WERI-Rb-1 (cell line): ENCODE measurements around the gene RFX2.

Experiments used
- DNase-seq: peaks from one replicate; pipeline ENCODE4 v3.0.0-alpha.2; 2020
- H3K27ac ChIP-seq: fragments of 250-450 bp; sonication (Bioruptor Pico); 2 replicates; pipeline ENCODE4 v1.5.1; 2020; ENCODE audit warnings: mild to moderate bottlenecking, moderate library complexity
- H3K27me3 ChIP-seq: fragments of 250-450 bp; sonication (Bioruptor Pico); 2 replicates; pipeline ENCODE4 v1.5.1; 2021; ENCODE audit warnings: mild to moderate bottlenecking, low read depth, moderate library complexity; ENCODE audit not compliant: insufficient read depth, severe bottlenecking
- H3K36me3 ChIP-seq: fragments of 250-450 bp; sonication (Bioruptor Pico); 2 replicates; pipeline ENCODE4 v1.5.1; 2020; ENCODE audit warnings: mild to moderate bottlenecking, moderate library complexity
- H3K4me3 ChIP-seq: 2 replicates; pipeline ENCODE4 v1.5.1; 2011; ENCODE audit warnings: low read depth, mild to moderate bottlenecking, control low read depth, low read length
- H3K9me3 ChIP-seq: fragments of 250-450 bp; sonication (Bioruptor Pico); 2 replicates; pipeline ENCODE4 v1.5.1; 2021; ENCODE audit warnings: mild to moderate bottlenecking, moderate library complexity; ENCODE audit not compliant: severe bottlenecking
- CTCF ChIP-seq: IDR thresholded peaks from 2 replicates; pipeline ENCODE4 v1.5.1; 2011; ENCODE audit warnings: low read depth, mild to moderate bottlenecking, control low read depth, inconsistent platforms, low read length

RFX2 gene

GRCh38 chr19:5978606-5979552 lies 131.4 kb downstream of the RFX2 start:
- Histone ChIP-seq H3K36me3 (peaks cover 30% of the 10 kb centered on the region), H3K27me3 (no peaks in the 10 kb centered on the region), H3K27ac (peak overlapping the region; percentile 89), H3K9me3 (no peaks in the 10 kb centered on the region), H3K4me3 (peak overlapping the region; percentile 78)
- DNase-seq: no peak
- TF ChIP-seq CTCF: no peak

DNA sequence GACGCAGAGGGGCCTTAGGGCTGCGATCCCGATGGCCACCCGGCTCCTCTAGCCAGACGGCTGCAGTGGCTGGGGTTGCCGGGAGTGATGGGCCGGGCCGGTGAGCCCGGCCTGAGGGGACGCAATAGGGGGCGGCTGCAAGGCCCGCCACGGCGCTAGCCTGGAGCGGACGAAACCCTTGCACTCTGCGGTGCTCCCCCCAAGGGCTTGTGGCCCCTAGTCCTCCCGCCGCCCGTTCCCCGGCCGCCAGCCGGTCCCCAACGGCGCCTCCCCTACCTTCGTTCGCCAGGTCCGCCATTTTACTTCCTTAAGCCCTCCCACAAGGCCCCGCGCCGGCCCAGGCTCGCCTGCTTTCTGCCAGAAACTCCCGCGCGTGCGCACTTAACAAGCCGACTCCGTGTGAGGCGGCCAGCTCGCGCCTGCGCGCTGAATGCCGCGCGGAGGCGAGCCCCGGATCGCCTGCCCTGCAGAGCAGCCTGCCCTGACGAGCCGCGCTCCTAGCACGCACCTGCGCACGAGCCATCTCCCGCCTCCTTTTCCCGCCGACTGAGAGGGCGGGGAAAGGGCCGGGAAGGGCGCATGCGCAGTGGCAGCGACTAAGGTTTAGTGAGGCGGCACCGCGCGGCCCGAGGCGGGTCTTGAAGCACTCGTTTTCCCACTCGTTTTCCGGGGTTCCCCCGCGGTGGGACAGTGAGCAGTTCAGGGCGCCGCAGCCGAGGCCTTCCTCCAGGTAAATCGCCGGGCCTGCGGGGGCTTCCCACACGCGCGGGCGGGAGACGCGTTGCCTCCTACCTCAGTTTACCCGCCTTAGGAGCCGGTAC lies 132.3 kb downstream of the RFX2 start, which contains the start of gene RANBP3:
Gene RANBP3 (minus strand): TSS at position 356 of the 821 bp plus-strand sequence. CDS start 58 bp downstream, at position 298.
- Histone ChIP-seq H3K27me3 (no peaks in the 10 kb centered on the region), H3K9me3 (no peaks in the 10 kb centered on the region), H3K4me3 (peak within 1 kb of the TSS; percentile 97), H3K36me3 (peaks cover 37% of the 10 kb centered on the region), H3K27ac (peak within 1 kb of the TSS; percentile 91)
- TF ChIP-seq CTCF: no peak
- peak; percentile 99 for DNase-seq

DNA sequence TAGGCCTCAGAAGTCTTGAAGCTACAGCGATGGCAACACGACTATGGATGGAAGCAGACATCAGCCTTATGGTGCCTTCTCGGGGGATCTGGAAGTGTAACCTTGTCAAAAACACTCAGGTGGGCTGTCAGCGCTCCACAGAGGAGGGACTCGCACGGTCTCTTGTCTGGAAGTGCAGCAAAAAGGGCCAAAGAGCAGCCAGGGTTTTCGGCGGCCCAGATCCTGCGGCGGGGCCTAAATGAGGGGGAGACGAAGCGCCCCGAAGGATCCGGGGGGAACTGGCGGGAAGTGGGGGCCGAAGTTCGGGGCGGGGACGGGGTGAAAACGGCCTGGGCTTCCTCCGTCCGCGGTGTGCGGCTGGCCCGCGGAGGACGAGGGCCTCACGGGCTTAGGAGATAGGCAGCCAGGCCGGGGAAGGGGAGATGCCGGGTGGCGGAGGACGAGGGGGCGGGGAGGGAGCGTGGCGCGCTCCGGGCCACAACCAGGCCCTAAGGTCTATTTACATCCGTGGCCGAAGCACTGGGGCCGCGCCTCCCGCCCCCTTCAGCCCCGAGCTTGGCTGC lies 133.0 kb downstream of the RFX2 start:
- no peak for TF ChIP-seq CTCF
- Histone ChIP-seq H3K27me3 (no peaks in the 10 kb centered on the region), H3K27ac (peak overlapping the region; percentile 91), H3K36me3 (peaks cover 42% of the 10 kb centered on the region), H3K4me3 (peak overlapping the region; percentile 97), H3K9me3 (no peaks in the 10 kb centered on the region)
- no peak for DNase-seq

- Histone ChIP-seq H3K4me3 (peak overlapping the region; percentile 97), H3K36me3 (peaks cover 46% of the 10 kb centered on the region), H3K27ac (peak overlapping the region; percentile 91), H3K9me3 (no peaks in the 10 kb centered on the region), H3K27me3 (no peaks in the 10 kb centered on the region)
- TF ChIP-seq CTCF: no peak
- DNase-seq: no peak
Observed at GRCh38 chr19:5976768-5977167, 133.5 kb downstream of the RFX2 start.

- Histone ChIP-seq H3K4me3 (no peak overlapping the region), H3K27ac (no peak overlapping the region), H3K27me3 (no peaks in the 10 kb centered on the region), H3K9me3 (no peaks in the 10 kb centered on the region), H3K36me3 (peaks cover 49% of the 10 kb centered on the region)
- no peak for DNase-seq
- TF ChIP-seq CTCF: no peak
Observed at GRCh38 chr19:5975388-5975728, 134.9 kb downstream of the RFX2 start.
